Measurements from ENCODE around the gene GSTM5. TPM values are rescaled to one million over a fixed set of nuclear protein-coding genes. Genes with fewer than 3 reads are reported as not detected.

Gene GSTM5
- total and polyA plus RNA-seq, 2 of the 13 experiments (the other 11 are each of a cell fraction or from before 2014, with no cell fraction given), result not detected

GRCh38 chr1:109740615-109741373 is 28.7 kb downstream of the GSTM5 start, which contains the start of gene GSTM3:
Gene GSTM3 (minus strand): TSS chr1:109741038. CDS start chr1:109740287, 751 bp downstream.
- CTCF ChIA-PET (ENCODE audit: low intra/inter-chr PET ratio, low total read pairs), result interaction anchor here (1.4 kb wide), 1 partner anchor 33 kb away, joined by 4 read pairs; no protein-coding TSS in a partner anchor
- POLR2A ChIA-PET, result interaction anchor here (1.1 to 3.1 kb wide), 2 partner anchors 23 to 244 kb away, joined by 3 to 18 read pairs; partner anchors contain the start of genes AHCYL1 and EPS8L3
- no TSS peak for BruUV-seq (replicated peaks)
- TF ChIP-seq ZNF782 (CRISPR knock-in tag; IDR thresholded peaks at IDR 0.05; ENCODE audit: borderline replicate concordance) (0 out of 2 replicates have a peak, but pooled peaks have one; percentile 32), ZNF263 (CRISPR knock-in tag; IDR thresholded peaks at IDR 0.05) (0 out of 2 replicates have a peak, but pooled peaks have one; percentile 36), ZMYM2 (CRISPR knock-in tag; IDR thresholded peaks at IDR 0.05) (no peak), ZBTB43 (CRISPR knock-in tag; conservative IDR thresholded peaks at IDR 0.05) (no peak), TGIF2 (CRISPR knock-in tag; IDR thresholded peaks at IDR 0.05) (0 out of 2 replicates have a peak, but pooled peaks have one; percentile 33), ZNF414 (CRISPR knock-in tag; IDR thresholded peaks at IDR 0.05) (0 out of 2 replicates have a peak, but pooled peaks have one; percentile 7), ZNF230 (CRISPR knock-in tag; IDR thresholded peaks at IDR 0.05) (no peak), ZNF260 (CRISPR knock-in tag; IDR thresholded peaks at IDR 0.05; ENCODE audit: borderline replicate concordance, low read depth) (no peak), ZNF597 (CRISPR knock-in tag; IDR thresholded peaks at IDR 0.05) (no peak), HMGXB4 (CRISPR knock-in tag; IDR thresholded peaks at IDR 0.05; ENCODE audit: borderline replicate concordance in 1 of 2, low read depth in 1 of 2) (peak in 1 of 2 experiments; percentile 5; a peak in 1 of 4 replicates), HNF4G (IDR thresholded peaks at IDR 0.05; ENCODE audit: borderline replicate concordance, low read depth, low read length) (no peak), HNF4G (CRISPR knock-in tag; IDR thresholded peaks at IDR 0.05; ENCODE audit: borderline replicate concordance, low read depth) (no peak), SIX1 (CRISPR knock-in tag; IDR thresholded peaks at IDR 0.05; ENCODE audit: borderline replicate concordance) (0 out of 2 replicates have a peak, but pooled peaks have one; percentile 10), ZBTB39 (CRISPR knock-in tag; IDR thresholded peaks at IDR 0.05) (0 out of 2 replicates have a peak, but pooled peaks have one; percentile 30)

More at GRCh38 chr1:109740615-109741373, 28.7 kb downstream of the GSTM5 start, which contains the start of gene GSTM3:
- Histone ChIP-seq H3K4me3 (replicated peaks in 1 of 3; ENCODE audit: insufficient read depth in 1 of 3, low read depth in 2 of 3, low read length in 3 of 3) (peak within 1 kb of the TSS; percentile 68 to 85 (median 77)), H2AFZ (ENCODE audit: low read length) (peak within 1 kb of the TSS; percentile 96), H3K79me2 (ENCODE audit: insufficient read depth, low read length) (no peaks in the 10 kb centered on the region), H3K36me3 (replicated peaks in 1 of 2; ENCODE audit: control insufficient read depth in 1 of 2, insufficient read depth in 2 of 2, low read length in 2 of 2) (peaks cover 9 to 15% of the 10 kb centered on the region in 2 experiments; a peak in 4 of 5 replicates), H3K27ac (ENCODE audit: extremely low read length, insufficient read depth, low read length) (peak within 1 kb of the TSS; percentile 48), H3K4me1 (ENCODE audit: insufficient read depth, low read length) (peaks cover 28% of the 10 kb centered on the region), H3K4me2 (ENCODE audit: low read depth, low read length) (peak within 1 kb of the TSS; percentile 88), H3K9ac (ENCODE audit: insufficient read depth, low read depth, low read length) (peak within 1 kb of the TSS; percentile 68), H3K9me3 (ENCODE audit: low read length) (no peaks in the 10 kb centered on the region), H4K20me1 (ENCODE audit: insufficient read depth, low read length) (no peaks in the 10 kb centered on the region), H3K27me3 (ENCODE audit: control insufficient read depth in 1 of 2, insufficient read depth in 2 of 2, low read length in 2 of 2) (no peaks in the 10 kb centered on the region)
- intact Hi-C loops (cut with micrococcal nuclease; ENCODE audit: unreplicated experiment) (no loop called here), in situ Hi-C loops (cut with HindIII; ENCODE audit: extremely low pct_ligation_motif_present, low pct_unique_long_range_greater_than_20kb) (no loop called here)
- FAIRE-seq, result no peak
- peak; percentile 74 for ATAC-seq
- 4% methylated on average over 5 of the region's 10 CpGs for whole genome bisulfite sequencing (ENCODE audit: low lambda C conversion rate)
- no peak for DNase-seq (ENCODE audit: low spot score)

Measured in HepG2 (cell line).